GM23248 (cell line): ENCODE data around the gene JOSD2. TPM values are rescaled to one million over a fixed set of nuclear protein-coding genes. Genes with fewer than 3 reads are reported as not detected.

Experiments
- DNase-seq: peaks from one replicate; pipeline ENCODE4 v3.0.0-alpha.2; 2015
- H2AFZ ChIP-seq: fragments of 200-600 bp; sonication (generic); 2 replicates; pipeline ENCODE4 v1.6.1; 2016; ENCODE audit warnings: antibody characterized with exemption
- H3F3A ChIP-seq: fragments of 200-600 bp; sonication (generic); 2 replicates; pipeline ENCODE4 v1.6.1; 2016; ENCODE audit warnings: mild to moderate bottlenecking, antibody characterized with exemption, mixed run types; ENCODE audit not compliant: insufficient read depth
- H3K27ac ChIP-seq: fragments of 200-600 bp; sonication (generic); 2 replicates; pipeline ENCODE4 v1.5.1; 2016; ENCODE audit warnings: mild to moderate bottlenecking
- H3K27me3 ChIP-seq: fragments of 200-600 bp; sonication (generic); replicated peaks from 2 replicates; pipeline ENCODE4 v1.6.1; 2016; ENCODE audit warnings: mild to moderate bottlenecking; ENCODE audit not compliant: insufficient read depth
- H3K36me3 ChIP-seq: fragments of 200-600 bp; sonication (generic); 2 replicates; pipeline ENCODE4 v1.6.1; 2016; ENCODE audit warnings: low read depth, mild to moderate bottlenecking
- H3K4me1 ChIP-seq: fragments of 200-600 bp; sonication (generic); 2 replicates; pipeline ENCODE4 v1.6.1; 2016; ENCODE audit warnings: mild to moderate bottlenecking; ENCODE audit not compliant: insufficient read depth
- H3K4me2 ChIP-seq: fragments of 200-600 bp; sonication (generic); one replicate; pipeline ENCODE4 v1.6.1; 2016; ENCODE audit warnings: mild to moderate bottlenecking; ENCODE audit not compliant: unreplicated experiment
- H3K4me3 ChIP-seq: fragments of 200-600 bp; sonication (generic); 2 replicates; pipeline ENCODE4 v1.5.1; 2016; ENCODE audit warnings: mild to moderate bottlenecking
- H3K79me2 ChIP-seq: fragments of 200-600 bp; sonication (generic); 2 replicates; pipeline ENCODE4 v1.6.1; 2016; ENCODE audit warnings: mild to moderate bottlenecking; ENCODE audit not compliant: insufficient read depth
- H3K9ac ChIP-seq: fragments of 200-600 bp; sonication (generic); 2 replicates; pipeline ENCODE4 v1.6.1; 2016; ENCODE audit warnings: mild to moderate bottlenecking
- H3K9me2 ChIP-seq: fragments of 200-600 bp; sonication (generic); 2 replicates; pipeline ENCODE4 v1.6.1; 2016; ENCODE audit warnings: mixed run types, mild to moderate bottlenecking, moderate library complexity; ENCODE audit not compliant: insufficient read depth
- H3K9me3 ChIP-seq: fragments of 200-600 bp; sonication (generic); one replicate; pipeline ENCODE4 v1.6.1; 2017; ENCODE audit warnings: low read depth
- H4K20me1 ChIP-seq: fragments of 200-600 bp; sonication (generic); 2 replicates; pipeline ENCODE4 v1.6.0; 2016; ENCODE audit not compliant: insufficient read depth
- EZH2 ChIP-seq: fragments of 200-600 bp; sonication (generic); IDR thresholded peaks from 2 replicates; pipeline ENCODE4 v1.6.1; 2018; ENCODE audit warnings: antibody characterized with exemption, mild to moderate bottlenecking; ENCODE audit not compliant: insufficient read depth, poor library complexity, severe bottlenecking
- EZH2phosphoT487 ChIP-seq: fragments of 200-600 bp; sonication (generic); IDR thresholded peaks from 2 replicates; pipeline ENCODE4 v1.6.1; 2018; ENCODE audit warnings: antibody characterized with exemption, moderate library complexity, mild to moderate bottlenecking, low read depth; ENCODE audit not compliant: insufficient read depth
- WGBS, 2 experiments: methylation state at CpG; one replicate each; pipeline ENCODE4 v1.1.6; 2015 to 2017; ENCODE audit warnings: low lambda C conversion rate in 2 of 2, low coverage in 1 of 2; ENCODE audit errors: missing lambda C conversion rate in 2 of 2; 5-methylcytosine and 5-hydroxymethylcytosine counted together
- in situ Hi-C: fragments of 300-500 bp; cut with MboI; formaldehyde crosslinking; loops from 2 replicates; pipeline ENCODE4 v1.15.0; 2020
- polyA plus RNA-seq: library from polyadenylated mRNA; unstranded; fragments of >200 nt; fragmentation: Nextera tagmentation; extraction: Ambion mirVana; gene quantifications from 2 replicates; pipeline ENCODE4 v1.2.1, GENCODE V29; 2016
- total RNA-seq: library from RNA; depleted of rRNA; stranded (reverse); fragments of >200 nt; shearing (Covaris generic); gene quantifications from 2 replicates; pipeline ENCODE4 v1.2.3, GENCODE V29; 2014

Gene JOSD2
- total and polyA plus RNA-seq, 2 experiments from 2014 or later = 55.2 to 98.5 TPM

GRCh38 chr19:50557009-50557613, 46.1 kb upstream of the JOSD2 start:
- no peaks in the 10 kb centered on the region for H3K9me3 ChIP-seq
- no peak overlapping the region for H3K27ac ChIP-seq
- no peaks in the 10 kb centered on the region for H4K20me1 ChIP-seq
- no peak overlapping the region for H2AFZ ChIP-seq
- WGBS, 2 experiments = 13% methylated on average over 20 of the region's 20 CpGs
- no peaks in the 10 kb centered on the region for H3K9me2 ChIP-seq
- no peak overlapping the region for H3K4me3 ChIP-seq
- no peak overlapping the region for H3K4me2 ChIP-seq
- H3K27me3 ChIP-seq = peaks cover 19% of the 10 kb centered on the region
- H3K9ac ChIP-seq = no peak overlapping the region
- in situ Hi-C loops = no loop called here
- no peaks in the 10 kb centered on the region for H3K4me1 ChIP-seq
- TF ChIP-seq EZH2phosphoT487 (no peak), EZH2 (no peak)
- H3K79me2 ChIP-seq = no peaks in the 10 kb centered on the region
- DNase-seq = no peak
- no peaks in the 10 kb centered on the region for H3K36me3 ChIP-seq
- H3F3A ChIP-seq = no peaks in the 10 kb centered on the region

- Histone ChIP-seq H3F3A (no peaks in the 10 kb centered on the region), H3K4me2 (peak overlapping the region; percentile 86), H3K79me2 (no peaks in the 10 kb centered on the region), H3K9ac (no peak overlapping the region), H3K27ac (no peak overlapping the region), H3K27me3 (peaks cover 23% of the 10 kb centered on the region), H3K4me1 (no peaks in the 10 kb centered on the region), H3K36me3 (no peaks in the 10 kb centered on the region), H2AFZ (peak overlapping the region; percentile 94), H3K4me3 (peak overlapping the region; percentile 72), H3K9me2 (no peaks in the 10 kb centered on the region), H4K20me1 (no peaks in the 10 kb centered on the region), H3K9me3 (no peaks in the 10 kb centered on the region)
- in situ Hi-C loops = no loop called here
- WGBS, 2 experiments = 0 to 1% methylated on average over 26 to 39 of the region's 39 CpGs
- TF ChIP-seq EZH2phosphoT487 = no peak
- TF ChIP-seq EZH2 = no peak
- DNase-seq = peak; percentile 72
These were observed 45.5 kb upstream of the JOSD2 start for GRCh38 chr19:50556282-50557008.

- no peak for TF ChIP-seq EZH2phosphoT487
- TF ChIP-seq EZH2 = no peak
- 20% methylated on average over 23 to 28 of the region's 28 CpGs for WGBS, 2 experiments
- Histone ChIP-seq H3K9me3 (no peaks in the 10 kb centered on the region), H3K4me2 (peak overlapping the region; percentile 86), H3K27ac (no peak overlapping the region), H3K4me1 (no peaks in the 10 kb centered on the region), H4K20me1 (no peaks in the 10 kb centered on the region), H3K9ac (no peak overlapping the region), H3F3A (no peaks in the 10 kb centered on the region), H2AFZ (peak overlapping the region; percentile 94), H3K79me2 (no peaks in the 10 kb centered on the region), H3K36me3 (no peaks in the 10 kb centered on the region), H3K9me2 (no peaks in the 10 kb centered on the region), H3K4me3 (no peak overlapping the region), H3K27me3 (peaks cover 23% of the 10 kb centered on the region)
- no peak for DNase-seq
- in situ Hi-C loops = no loop called here
These were observed 44.7 kb upstream of the JOSD2 start for GRCh38 chr19:50555450-50556281.

- Histone ChIP-seq H3K9ac (no peak overlapping the region), H3F3A (no peaks in the 10 kb centered on the region), H3K36me3 (no peaks in the 10 kb centered on the region), H4K20me1 (no peaks in the 10 kb centered on the region), H3K79me2 (no peaks in the 10 kb centered on the region), H3K4me2 (no peak overlapping the region), H3K9me3 (no peaks in the 10 kb centered on the region), H3K4me3 (no peak overlapping the region), H3K4me1 (no peaks in the 10 kb centered on the region), H3K9me2 (no peaks in the 10 kb centered on the region), H3K27me3 (peaks cover 17% of the 10 kb centered on the region), H2AFZ (no peak overlapping the region), H3K27ac (no peak overlapping the region)
- TF ChIP-seq EZH2phosphoT487 = no peak
- TF ChIP-seq EZH2 = no peak
- in situ Hi-C loops = no loop called here
- 44 to 50% methylated on average over 12 of the region's 12 CpGs for whole genome bisulfite sequencing, 2 experiments
- DNase-seq = no peak
These were observed 44.0 kb upstream of the JOSD2 start for GRCh38 chr19:50555033-50555432.
